MV-4-11 (cell line): ENCODE results near the gene STT3B.

Source experiments
- DNase-seq: peaks from one replicate; lab custom pipeline; 2025; lab: John Stamatoyannopoulos, UW

The STT3B gene

DNA sequence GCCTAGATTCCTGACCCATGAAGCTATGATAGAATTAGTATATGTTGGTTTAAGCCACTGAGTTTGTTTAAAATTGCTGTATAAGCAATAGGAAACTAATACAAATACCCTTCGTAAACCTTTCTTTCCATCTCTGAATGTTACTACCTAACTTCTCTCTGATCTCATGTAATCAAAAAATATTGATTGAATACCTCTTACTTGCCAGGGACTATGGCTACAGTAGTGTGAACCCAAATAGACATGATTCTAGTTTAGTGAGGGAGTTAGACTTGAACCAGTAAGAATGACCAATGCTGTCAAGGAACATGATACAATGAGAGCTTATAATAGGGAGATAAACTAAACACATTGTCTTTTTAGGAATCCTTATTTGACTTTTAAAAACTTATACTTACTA, 19.4 kb downstream of the STT3B start:
- DNase-seq: no peak

DNA sequence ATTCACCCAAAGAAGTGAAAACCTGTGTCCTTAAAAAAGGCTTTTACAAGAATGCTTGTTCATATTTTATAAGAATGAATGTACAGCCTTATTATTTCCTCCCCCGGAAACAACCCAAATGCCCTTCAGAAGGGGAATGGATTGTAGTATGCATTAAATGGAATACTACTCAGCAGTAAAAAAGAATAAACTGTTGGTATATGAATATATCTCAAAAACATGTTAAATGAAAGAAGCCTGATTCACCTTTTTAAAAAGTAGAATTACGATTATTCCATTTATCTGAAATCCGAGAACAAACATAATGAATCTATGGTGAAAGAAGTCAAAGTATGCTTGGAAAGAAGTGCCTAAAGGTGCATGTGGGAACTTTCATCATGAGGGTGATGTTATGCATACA, 20.5 kb downstream of the STT3B start:
- no peak for DNase-seq

DNA sequence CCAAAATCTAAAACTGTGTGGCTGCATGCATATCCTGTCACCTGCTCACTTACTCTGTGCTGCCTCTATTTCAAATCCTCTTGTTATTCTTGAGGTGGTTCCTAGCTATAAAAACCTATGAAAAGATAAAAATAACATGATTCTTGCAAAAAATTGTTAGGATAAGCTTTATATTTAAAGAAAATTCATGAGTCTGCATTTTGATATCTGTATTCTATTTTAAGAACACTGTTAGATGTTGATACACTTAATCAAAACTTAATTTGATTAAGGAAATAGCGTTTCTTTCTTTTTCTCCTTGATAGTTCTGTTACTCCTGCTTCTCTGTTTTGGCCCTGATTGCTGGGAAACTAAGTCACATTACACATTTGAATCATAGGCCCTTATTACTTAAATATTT, 22.5 kb downstream of the STT3B start:
- DNase-seq: no peak

DNA sequence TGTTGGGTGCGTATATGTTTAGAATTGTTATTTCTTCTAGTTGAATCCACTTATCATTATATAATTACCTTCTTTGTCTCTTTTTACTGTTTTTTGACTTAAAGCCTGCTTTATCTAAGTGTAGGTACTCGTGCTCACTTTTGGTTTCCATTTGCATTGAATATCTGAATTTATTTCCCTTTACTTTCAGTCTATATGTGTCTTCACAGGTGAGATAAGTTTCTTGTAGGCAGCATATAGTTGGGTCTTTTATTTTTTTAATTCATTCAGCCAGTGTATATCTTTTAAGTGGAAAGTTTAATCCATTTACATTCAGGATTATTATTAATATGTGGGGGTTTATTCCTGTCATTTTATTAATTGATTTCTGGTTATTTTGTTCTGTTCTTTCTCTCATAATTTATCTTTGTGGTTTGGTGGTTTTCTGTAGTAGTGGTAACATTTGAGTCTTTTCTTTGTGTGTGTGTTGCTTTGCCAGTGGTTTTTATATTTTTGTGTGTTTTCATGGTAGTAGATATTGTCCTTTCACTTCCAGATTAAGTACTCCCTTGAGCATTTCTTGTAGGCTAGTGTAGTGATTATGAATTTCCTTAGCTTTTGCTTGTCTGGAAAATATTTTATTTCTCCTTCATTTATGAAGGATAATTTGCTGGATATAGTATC, 27.3 kb downstream of the STT3B start:
- no peak for DNase-seq

DNA sequence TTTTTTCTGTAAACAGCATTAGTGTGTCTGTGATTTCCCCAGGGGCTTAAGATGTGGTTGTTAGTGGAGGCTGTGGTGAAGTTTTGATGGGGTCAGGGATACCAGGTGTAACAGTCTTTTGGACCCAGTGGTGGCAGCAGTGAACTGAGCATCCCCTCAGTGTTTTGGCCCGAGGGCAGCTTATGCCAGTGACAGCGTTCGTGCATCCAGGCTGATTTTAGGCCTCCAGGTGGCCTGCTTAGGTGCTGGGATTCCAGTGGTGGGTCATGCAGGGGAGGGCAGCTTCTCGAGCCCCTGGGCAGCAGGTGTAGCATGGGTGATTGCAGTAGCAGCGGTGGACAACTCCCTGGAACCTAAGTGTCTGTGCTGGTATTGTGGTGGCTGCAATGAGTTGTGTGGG, 29.2 kb downstream of the STT3B start:
- DNase-seq: no peak

DNA sequence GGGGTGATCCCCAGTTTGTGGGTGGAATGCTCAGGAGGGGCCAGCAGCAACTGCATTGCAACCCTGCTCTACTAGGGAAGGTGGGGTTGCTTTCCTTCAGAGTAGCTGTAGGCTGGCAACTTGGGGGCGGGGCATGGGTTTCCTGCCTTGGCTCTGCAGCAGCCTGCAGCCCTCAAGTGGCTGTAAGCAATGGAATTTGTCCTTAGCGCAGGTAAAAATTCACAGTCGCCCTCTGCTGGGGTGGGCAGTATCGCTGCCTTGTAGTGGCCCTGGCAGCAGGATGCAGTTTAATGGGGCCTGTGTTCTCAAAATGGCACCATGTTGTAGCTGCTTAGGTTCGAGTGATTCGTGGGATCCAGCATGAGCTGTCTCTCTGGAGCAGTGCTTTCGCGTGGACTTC, 29.8 kb downstream of the STT3B start:
- DNase-seq: no peak

DNA sequence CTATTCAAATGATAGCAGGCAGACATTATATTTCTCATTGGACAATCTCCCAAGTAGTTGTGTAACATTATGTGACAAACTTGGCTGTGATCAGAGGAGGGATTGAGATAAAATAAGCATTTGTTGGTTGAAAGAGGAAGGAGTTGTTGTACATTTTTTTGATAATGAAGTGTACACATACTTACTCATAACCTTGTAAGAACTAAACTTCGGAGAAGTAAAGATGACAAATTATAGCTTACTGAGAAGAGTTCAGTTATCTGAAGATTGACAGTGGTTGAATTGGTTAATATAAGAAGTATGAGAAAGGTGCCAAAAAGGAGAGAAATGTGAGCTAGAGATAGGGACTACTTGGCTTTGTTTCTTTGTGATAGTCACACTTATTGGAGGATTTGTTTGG, 32.6 kb downstream of the STT3B start:
- peak; percentile 79 for DNase-seq

DNA sequence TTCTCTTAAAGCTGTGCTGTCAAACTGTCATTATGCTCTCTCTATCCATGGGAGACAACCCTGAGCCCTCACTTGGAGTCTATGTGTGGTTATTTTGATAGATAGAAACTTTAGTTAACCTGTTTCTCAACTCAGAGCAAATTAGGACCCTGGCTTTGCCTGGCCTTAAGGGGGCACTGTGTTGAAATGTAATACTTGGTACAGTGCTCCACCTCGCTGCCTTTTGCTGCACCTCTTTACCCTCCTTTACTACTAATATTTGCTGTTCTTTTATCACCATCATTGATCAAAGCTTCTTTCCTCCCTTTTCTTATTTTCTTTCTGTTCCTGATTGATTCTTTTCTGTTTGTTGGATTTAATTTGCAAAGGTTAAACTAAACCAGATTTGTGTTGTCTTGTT, 34.3 kb downstream of the STT3B start:
- DNase-seq: no peak

DNA sequence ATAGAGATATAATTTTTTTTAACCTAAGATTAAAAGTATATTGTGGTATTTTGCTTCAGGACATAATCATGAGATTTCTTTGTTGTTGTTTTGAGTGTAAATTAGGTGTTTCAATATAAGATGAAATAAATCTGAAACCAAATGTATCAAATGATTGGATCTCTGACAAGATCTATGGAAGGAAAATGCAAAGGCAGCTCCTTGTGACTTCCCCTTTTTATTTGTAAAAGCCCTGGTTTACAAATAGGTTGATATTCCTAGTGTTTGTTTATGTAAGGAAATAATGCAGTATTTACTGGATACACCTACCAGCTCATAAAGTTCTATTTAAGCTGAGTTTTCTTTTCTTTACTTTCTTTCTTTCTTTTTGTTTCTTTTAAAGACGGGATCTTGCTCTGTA, 35.9 kb downstream of the STT3B start:
- no peak for DNase-seq

DNA sequence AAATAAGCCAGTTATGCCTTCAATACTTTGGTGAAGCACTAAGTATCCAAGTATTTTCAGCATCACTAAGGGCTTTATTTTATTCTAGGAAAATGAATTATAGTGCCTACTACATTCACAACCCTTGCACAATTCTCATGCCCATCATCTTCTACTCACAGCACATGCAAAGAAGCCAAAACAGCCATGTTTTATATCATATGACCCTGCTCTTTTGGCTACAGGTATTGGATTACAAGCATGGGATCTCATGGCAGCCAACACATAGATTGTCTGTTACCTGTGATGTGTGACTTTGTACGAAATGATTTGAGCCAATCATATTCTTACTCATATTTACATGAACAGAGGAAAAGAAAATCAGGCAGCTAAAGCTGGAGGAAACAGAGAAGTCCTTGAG, 38.6 kb downstream of the STT3B start:
- DNase-seq: no peak

DNA sequence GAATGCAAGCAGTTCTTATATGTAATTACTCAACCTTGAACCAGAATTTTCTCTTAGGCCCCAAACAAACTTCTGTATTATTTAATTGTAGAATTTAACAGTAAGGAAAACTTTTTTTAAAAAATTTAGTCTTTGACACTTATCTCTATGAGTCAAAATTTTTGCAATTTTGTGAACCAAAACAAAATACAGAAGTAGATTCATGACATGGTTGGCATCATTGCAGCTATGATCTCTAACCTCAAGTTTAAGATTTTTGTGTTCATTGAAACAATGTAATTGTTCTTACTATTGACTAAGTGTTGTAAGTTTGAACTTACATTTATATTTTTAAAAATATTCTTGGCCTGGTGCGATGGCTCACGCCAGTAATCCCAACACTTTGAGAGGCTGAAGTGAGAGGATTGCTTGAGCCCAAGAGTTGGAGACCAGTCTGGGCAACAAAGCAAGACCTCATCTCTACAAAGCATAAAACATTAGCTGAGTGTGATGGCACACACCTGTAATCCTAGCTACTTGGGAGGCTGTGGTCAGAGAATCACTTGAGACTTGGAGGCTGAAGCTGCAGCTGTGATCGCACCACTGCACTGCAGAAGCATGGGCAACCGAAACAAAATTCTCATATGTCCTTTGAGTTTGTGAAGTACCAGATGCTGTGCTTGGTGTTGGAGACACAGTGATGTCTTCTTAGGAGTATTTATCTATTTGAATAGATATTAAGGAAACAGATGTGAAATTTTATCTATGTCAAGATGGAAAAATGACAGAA, 39.7 kb downstream of the STT3B start:
- DNase-seq: no peak

DNA sequence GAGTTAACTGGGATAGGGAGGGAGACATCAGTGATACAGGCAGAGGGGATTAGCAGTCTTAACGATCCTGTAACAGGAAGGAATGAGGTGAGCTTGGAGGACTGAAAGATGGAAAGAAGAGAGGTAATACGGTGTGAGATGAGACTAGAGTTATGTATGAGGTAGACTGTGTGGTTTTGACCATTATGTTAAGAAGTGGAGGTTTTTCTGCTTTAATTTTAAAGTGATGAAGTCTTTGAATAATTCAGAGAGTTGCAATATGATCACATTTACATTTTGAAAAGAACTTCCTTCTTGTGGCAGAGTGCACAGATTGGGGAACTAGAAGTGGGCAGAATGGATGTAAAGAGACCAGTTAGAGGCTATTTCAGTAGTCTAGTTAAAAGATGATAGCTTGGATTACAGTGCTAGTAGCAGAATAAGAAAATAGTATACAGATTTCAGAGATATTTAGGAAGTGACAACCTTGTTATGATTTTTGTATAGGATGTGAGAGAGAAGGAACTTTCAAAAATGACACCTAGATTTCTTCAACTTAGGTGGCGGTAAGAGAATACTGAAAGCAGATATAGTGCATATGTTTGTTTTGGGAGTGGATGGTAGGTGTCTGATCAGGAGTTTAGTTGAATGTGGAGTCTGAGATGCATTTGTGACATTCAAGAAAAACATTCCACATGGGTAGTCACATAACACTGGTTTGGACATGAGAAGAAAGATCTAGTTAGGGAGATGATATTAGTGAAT, 40.5 kb downstream of the STT3B start:
- DNase-seq: peak; percentile 63

DNA sequence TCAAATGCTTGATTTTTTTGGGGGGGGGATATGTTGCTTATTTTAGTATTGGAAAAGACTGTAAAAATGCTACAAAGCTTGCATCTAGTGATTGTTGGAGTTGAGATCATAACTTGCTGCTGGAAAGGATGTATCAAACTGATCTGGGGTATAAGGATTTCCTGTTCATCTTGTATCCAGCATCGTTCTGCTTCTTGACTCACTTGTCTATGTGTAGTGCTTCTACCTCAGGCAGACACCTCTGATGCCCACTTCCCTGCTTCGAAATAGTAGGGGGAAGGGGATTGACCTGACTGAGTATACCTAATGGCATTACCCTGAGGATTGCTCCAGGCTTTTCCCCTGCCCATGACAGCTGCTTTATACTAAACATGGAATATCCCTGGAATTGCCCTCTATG, 42.7 kb downstream of the STT3B start:
- no peak for DNase-seq

DNA sequence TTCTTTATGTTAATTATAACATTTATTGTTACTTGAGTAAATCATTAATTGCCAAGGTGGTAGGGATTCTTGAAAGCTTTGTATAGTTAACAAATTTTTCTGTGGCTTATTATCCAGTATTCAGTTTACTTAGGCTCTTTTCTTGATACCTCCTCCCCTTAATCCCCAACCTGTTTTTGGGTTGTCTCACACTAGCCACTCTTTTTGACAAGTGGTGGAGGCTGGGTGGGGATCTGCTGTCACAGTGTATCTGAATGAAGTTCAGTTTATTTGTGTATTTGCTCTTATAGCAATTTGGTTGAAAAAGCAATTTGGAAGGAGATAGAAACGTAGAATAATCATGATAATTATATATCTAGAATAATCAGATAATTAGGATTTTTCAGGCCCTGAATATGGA, 43.8 kb downstream of the STT3B start:
- DNase-seq: no peak

DNA sequence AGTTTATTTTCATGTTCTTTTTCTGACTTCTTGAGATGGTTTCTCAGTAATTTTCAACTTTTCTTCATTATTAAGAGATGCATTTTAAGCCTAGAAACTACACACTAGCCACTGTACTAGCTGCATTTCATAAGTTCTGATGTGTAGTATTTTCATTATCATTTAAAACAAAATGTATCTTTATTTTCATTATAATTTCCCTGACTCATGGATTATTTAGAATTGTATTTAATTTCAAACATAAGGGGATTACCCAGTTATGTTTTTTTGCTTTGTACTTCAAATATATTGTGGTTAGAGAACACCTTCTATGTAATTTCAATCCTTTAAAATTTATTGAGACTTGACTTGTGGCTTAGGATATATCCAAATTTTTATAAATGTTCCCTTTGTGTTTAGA, 44.5 kb downstream of the STT3B start:
- DNase-seq: no peak

DNA sequence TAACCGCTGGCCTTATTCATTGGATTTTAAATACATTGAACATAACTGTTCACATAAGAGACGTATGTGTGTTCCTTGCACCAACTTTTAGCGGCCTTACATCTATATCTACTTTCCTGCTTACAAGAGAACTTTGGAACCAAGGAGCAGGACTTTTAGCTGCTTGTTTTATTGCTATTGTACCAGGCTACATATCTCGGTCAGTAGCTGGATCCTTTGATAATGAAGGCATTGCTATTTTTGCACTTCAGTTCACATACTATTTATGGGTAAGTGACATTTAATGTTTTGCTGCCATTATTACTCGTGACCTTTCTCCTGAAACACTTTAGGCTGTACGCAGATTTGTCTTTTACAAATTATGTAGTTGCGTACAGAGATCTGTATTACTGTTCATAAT, 47.1 kb downstream of the STT3B start:
- DNase-seq: no peak

DNA sequence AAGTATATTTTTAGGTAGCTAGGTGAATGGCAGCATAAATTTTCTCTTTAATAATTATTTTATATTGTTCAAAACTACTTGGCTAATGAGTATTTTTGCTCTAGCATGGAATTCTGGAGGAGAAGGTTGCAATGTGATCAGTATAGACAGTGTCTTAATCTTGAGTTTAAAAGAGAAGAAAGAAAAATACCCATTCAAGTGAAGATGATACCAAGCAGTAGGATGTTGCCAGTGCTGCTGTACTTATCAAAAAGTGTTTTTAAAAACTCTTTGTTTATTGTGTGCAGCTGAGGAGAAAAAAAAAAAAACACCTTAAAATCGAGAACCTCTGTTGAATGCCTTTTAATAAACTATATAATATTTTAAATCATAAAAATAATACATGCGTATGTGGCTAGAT, 47.9 kb downstream of the STT3B start:
- DNase-seq: no peak

DNA sequence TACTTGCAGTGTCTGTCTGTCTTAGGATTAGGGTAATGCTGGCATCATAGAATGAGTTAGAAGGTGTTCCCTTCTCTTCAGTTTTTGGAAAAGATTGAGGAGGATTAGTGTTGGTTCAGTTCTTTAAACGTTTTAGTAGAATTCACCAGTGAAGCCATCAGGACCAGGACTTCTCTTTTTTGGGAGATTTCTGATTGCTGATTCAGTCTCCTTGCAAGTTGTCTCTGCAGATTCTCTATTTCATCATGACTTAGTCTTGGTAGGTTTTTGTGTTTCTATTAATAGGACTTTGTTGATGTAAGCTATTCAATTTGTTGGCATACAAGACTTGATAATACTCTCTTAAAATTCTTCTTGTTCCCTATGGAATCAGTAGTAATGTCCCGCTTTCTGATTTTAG, 48.9 kb downstream of the STT3B start:
- DNase-seq: peak; percentile 84

DNA sequence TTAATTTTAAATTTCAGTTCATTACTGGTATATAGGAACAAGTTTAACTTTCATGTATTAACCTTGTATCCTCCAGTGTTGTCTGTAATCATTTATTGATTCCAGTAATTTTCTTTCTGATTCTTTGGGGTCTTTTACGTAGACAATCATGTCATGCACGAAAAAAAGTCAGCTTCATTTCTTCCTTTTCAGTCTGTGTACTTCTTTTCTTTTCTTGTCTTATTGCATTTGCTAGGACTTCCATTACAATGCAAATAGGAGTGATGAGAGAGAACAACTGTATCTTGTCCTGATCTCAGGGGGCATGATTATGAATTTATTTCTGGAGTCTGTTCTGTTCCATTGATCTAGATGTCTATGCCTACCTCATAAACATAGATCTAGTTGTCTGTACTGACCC, 56.5 kb downstream of the STT3B start:
- DNase-seq: no peak

DNA sequence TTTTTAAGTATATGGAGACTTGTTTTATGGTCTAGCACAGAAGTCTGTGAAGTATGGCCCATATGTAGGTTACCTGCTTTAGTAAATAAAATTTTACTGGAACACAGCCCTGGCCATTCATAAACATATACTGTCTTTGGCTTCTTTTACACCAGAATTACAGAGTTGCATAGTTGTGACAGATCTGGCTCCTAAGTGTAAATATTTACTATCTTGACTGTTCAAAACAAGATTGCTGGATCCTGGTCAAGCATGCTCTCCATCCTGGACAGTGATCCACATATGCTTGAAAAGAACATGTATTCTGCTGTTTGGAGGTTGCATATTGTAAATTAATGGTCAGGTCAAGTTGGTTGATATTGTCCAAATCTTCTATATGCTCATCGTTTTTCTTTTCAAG, 57.9 kb downstream of the STT3B start:
- no peak for DNase-seq

DNA sequence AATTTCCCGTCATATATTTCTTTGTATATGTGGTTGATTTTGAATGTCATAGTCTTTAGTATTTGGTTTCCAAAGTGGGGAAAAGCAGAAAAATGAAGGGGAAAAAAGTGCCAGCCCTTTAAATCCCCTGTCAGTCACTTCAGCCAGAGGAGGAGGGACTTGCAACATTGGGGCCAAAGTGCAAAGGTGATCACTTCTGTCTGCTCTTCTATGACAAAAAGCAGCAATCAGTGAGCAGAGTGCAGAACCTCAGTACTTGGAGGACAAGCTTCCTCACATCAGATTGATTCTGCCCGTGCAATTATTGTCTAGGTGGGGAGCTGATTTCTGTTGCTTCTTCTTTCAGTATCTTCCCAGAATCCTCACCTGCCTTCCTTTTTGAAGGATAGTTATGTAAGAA, 60.0 kb downstream of the STT3B start:
- DNase-seq: no peak

DNA sequence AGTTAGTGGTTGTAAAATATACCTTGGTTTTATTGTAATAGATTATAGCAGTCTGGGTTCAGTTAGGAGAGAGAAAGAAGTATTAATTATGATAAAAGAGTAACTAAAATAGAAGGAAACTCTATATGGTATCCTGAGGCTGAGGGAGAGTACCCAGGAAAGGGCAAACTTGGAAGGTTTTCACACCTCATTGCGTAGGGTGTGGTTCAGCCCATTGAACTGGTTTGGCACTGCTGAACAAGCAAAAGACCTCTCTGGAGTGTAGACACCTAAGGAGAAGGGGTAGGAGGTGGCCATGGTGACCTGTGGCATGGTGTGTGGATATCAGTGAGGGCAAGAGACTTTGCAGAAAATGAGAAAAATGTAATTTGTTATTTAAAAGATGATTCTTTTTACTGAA, 63.5 kb downstream of the STT3B start:
- DNase-seq: no peak

DNA sequence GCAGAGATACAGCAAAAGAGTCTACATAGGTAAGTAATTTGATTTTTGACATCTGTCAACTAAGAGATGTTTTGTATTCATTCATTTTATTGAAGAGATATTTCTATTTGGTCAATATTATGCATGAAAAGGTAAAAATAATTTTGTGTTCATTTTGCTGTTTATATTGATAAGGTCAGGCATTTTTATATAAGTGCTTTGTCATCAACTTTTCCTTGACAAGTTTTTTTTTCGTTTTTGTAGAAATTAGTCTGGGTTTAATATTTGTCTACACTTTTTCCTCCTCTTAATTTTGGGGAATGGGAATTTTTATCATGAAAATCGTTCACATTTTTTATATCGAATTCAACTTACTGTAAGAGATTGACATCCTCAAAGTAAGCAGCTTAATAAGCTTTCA, 67.7 kb downstream of the STT3B start:
- DNase-seq: no peak
